ENCODE results near the gene HRC. TPM values are rescaled to one million over a fixed set of nuclear protein-coding genes. Genes with fewer than 3 reads are reported as not detected.
"Not testable (repeated sequence)": the region's sequence is repeated elsewhere in the genome, so short reads cannot be mapped to it uniquely, and the experiment has no call there.

The HRC gene
- total RNA-seq, 1 donor, result not detected

DNA sequence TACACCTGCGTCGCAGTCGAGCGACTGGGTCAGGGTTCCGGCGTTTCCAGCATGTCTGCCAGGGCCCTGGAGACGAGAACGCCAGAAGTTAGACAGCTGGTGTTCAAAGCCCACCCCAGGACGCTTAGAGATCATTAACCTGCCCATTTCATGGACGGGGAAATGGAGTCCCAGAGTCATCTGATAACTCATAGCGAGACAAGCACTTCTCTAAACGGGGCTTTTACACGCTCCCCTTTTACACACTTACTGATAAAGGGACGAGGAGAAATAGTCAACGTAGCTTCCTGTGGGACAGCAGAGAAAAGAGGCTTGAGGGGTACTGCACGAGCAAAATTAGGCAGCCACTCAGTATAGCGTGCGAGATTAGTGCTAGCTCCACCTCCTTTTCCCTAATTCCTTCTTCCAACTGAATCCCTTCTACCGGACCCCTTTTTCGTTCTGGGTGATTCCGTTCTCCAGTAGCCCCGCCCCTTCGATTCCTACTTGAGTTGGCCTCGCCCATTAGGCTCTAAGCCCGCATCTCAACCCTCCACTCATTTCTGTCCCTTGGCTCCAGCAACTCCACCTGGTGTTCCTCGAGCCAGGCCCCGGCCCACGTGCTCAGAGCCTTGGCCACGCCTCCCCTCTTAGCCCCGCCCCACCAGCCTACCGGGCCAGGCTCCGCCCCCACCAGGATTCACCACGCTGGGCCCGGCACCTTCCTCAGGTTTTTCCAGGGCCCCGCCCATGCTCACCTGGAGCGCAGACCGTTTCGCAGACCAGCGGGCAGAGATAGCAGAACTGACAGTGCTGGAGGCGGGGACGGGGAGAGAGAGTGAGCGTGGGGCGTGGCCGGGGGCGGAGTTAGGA, 3.7 kb downstream of the HRC start:
- TF ChIP-seq, protein P1, sequence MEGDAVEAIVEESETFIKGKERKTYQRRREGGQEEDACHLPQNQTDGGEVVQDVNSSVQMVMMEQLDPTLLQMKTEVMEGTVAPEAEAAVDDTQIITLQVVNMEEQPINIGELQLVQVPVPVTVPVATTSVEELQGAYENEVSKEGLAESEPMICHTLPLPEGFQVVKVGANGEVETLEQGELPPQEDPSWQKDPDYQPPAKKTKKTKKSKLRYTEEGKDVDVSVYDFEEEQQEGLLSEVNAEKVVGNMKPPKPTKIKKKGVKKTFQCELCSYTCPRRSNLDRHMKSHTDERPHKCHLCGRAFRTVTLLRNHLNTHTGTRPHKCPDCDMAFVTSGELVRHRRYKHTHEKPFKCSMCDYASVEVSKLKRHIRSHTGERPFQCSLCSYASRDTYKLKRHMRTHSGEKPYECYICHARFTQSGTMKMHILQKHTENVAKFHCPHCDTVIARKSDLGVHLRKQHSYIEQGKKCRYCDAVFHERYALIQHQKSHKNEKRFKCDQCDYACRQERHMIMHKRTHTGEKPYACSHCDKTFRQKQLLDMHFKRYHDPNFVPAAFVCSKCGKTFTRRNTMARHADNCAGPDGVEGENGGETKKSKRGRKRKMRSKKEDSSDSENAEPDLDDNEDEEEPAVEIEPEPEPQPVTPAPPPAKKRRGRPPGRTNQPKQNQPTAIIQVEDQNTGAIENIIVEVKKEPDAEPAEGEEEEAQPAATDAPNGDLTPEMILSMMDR (IDR thresholded peaks at IDR 0.05; ENCODE audit: insufficient read depth, low read length), result no peak
- H3K4me3 ChIP-seq (ENCODE audit: low read depth, low read length), result peak overlapping the region; percentile 22
- DNase-seq (ENCODE audit: low read depth), result peak; percentile 28

DNA sequence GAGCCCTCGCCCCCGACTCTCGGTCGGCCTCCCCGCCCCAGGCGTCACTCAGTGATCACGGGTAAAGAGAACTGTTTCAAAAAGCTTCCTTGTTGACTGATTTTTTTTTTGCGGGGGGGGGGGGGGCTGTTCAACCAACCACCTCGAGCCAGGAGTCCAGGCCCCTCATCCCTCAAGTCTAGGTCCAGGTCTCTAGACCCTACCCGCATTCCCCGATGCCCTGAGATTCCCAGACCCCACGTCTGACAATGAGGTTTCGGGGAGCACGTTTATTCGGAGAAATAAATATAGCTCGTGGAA, 4.3 kb downstream of the HRC start:
- TF ChIP-seq, protein P1 (IDR thresholded peaks at IDR 0.05; ENCODE audit: insufficient read depth, low read length), result no peak
- H3K4me3 ChIP-seq (ENCODE audit: low read depth, low read length), result peak overlapping the region; percentile 93
- no peak for DNase-seq (ENCODE audit: low read depth)

DNA sequence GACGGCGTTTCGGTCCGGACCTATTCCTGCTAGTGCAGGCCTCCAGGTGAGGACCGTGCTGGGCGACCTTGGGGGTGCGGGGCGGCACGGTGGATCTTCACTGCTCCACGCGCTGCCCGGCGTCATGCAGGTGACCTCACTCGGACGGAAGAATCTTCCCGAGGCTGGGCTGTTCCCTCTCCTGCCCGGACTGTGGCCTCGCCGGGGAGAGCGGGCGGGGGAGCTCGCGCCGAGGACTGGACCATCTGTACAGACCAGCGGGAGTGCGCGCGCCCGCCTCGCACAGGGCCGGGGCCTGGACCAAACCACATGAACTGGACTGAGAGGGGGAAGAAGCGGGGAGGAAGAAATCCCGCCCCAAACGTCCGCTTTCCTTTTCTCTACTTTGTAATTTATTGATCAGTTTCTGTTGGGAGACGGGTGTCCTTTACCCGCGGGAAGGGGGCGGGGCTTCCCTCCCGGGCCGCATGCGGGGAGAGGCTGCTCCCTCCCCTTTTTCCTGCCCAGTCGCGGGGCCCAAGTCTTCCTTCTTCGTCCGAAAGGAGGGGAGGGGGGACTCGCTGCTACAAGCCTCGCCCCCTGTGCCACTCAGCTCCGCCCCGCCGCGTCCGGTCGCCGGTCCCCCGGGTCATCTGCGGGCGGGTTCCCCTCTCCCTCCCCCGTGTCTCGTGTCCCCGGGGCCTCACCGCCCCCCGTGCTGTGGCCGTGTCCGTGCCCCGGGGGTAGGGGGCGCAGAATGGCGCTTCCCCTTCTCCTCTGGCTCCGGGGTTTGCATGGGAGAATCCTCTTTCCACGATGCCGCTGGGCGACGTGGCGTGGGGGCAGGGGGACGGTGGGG, 4.9 kb downstream of the HRC start:
- TF ChIP-seq, protein P1 (IDR thresholded peaks at IDR 0.05; ENCODE audit: insufficient read depth, low read length), result no peak
- peak overlapping the region; percentile 93 for H3K4me3 ChIP-seq (ENCODE audit: low read depth, low read length)
- DNase-seq (ENCODE audit: low read depth), result peak; percentile 65

DNA sequence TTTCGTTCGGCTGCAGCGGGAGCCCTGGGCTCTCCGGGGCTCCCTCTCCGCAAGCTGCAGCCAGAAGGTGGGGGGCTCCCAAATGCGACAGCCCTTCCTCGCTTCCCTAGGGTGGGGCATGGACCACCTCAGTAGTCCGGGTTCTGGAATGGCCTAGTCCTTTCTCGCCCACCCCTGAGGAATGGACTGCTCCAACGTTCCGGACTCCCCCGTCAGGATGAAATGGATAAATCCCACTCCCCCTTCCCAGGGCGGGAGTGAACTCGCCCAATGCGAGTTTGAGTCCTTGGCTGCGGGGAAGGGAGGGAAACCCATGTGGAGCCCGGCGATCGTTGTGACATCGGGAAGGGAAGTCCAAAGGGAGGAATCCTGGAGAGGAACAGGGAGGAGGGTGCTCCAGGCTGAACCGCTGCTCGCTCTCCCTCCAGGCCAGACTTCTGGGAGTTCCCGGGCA, 5.5 kb downstream of the HRC start:
- DNase-seq (ENCODE audit: low read depth), result peak; percentile 90
- H3K4me3 ChIP-seq (ENCODE audit: low read depth, low read length), result peak overlapping the region; percentile 93
- TF ChIP-seq, protein P1 (IDR thresholded peaks at IDR 0.05; ENCODE audit: insufficient read depth, low read length), result no peak

DNA sequence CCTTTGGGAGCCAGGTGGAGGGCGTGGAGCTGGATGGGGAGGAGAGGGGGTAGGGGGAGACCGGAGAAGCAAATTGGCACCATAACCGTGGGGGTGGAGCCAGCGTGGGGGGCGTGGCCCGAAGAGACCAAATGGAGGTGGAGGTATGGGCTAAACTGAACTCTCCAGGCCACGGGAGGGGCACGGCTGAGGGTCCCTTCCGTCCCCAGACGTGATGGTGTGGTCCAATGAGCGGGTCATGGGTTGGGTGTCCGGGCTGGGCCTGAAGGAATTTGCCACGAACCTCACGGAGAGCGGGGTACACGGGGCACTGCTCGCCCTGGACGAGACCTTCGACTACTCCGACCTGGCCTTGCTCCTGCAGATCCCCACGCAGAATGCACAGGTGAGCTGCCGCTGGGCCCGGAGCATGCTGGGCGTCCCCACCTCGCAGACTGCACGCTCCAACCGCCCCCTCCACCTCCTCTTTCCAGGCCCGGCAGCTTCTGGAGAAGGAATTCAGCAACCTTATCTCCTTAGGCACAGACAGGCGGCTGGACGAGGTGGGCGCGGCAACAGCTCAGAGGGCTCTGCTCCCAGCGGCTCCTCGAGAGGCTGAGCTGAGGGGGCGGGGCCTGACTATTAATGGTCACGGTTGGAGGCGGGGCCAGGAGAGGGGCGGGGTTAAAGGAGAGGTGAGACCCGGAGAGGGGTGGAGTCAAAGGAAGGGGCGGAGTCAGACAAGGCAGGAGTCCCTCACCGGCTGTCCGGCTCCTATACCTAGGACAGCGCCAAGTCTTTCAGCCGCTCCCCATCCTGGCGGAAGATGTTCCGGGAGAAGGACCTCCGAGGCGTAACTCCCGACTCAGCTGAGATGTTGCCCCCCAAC, 6.2 kb downstream of the HRC start:
- peak overlapping the region; percentile 93 for H3K4me3 ChIP-seq (ENCODE audit: low read depth, low read length)
- peak; percentile 91 for DNase-seq (ENCODE audit: low read depth)
- TF ChIP-seq, protein P1 (IDR thresholded peaks at IDR 0.05; ENCODE audit: insufficient read depth, low read length), result no peak

DNA sequence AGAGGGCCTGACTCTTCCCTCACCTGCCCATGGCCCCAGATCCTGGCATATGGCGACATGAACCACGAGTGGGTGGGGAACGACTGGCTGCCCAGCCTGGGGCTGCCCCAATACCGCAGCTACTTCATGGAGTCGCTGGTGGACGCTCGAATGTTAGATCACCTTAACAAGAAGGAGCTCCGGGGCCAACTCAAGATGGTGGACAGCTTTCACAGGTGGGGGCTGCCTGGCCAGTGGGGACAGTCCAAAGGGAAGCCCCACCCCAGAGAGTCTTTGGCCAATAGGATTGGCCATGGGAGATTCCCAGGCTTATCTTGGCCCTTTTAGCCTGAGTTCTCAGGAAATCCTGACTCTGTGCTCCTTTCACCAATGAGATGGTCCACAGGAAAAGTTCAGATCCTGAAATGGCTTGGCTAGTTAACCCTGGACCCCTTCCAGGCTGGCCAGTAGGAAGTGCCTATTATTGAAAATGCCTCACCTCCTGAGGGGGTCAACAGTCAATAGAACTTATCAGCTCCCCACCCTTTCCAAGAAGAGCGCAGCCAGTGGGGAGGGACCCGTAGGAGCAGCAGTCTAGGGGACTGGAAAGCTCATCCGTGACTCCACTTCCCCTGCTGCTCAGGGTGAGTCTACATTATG, 7.0 kb downstream of the HRC start:
- H3K4me3 ChIP-seq (ENCODE audit: low read depth, low read length), result no peak overlapping the region
- TF ChIP-seq, protein P1 (IDR thresholded peaks at IDR 0.05; ENCODE audit: insufficient read depth, low read length), result no peak
- DNase-seq (ENCODE audit: low read depth), result no peak

DNA sequence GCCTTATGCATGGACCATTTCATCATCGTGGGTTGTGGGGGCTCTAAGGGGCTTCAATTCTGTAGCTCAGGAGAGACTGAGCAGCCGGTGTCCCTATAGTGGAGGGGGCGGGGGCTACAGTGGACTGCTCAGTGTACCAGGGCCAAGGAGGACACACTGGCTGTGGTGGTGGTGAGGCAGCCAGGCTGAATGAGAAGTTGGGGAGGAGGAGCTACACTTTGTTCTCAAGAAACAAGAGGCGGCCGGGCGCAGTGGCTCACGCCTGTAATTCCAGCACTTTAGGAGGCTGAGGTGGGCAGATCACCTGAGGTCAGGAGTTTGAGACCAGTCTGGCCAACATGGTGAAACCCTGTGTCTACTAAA, 8.8 kb downstream of the HRC start:
- DNase-seq (ENCODE audit: low read depth), result not testable (repeated sequence)
- H3K4me3 ChIP-seq (ENCODE audit: low read depth, low read length), result peak overlapping the region; percentile 52
